HL-60/S4 treated with retinoic acid at 250 ng/mL for 4 days and 3 days (cell line): ENCODE data around the gene ZDHHC12.

Source experiments
- in situ Hi-C: fragments of 300-500 bp; cut with MboI; formaldehyde crosslinking; loops from 2 replicates; pipeline ENCODE4 v1.7.0; 2022; ENCODE audit warnings: low sequenced_read_pairs

The ZDHHC12 gene

DNA sequence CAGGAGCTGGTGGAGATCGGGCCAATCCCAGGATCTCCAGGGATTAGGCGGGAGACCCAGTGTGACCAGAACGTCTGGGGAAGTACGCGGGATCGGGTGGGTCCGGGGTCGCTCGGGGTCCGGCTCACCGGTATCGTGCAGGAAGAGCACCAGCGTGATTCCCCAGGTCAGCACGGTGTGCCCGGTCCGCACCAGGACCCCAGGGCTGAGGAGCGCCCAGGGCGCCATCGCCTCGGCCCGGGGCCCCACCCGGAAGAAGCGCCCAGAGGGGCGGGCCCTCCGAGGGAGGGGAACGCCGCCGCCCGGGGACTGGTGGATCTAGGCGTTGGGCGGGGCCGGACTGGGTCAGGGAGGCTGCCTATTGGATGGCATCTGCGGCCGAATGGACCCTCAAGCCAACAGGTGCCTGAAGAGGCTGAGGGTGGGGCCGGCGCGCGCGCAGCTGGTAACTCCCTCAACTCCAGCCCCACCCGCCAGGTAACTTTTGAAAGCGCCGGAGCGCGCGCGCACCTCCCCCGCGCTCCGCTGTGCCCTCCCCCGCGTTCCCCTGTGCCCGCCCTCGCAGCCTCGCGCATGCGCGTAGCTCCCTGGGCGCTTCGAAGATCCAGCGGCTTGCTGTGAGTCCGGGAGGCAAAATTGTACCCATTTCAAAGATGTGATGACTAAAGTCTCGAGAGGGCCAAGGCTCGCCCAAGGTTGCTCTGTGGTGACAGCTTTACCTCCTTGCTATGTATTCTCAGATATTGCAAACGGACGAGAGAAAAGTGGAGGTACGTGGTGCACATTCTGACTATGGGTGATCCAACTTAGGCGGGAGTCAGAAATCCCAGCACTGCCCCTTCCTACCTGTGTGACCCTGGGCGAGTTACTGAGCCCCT is at the start of gene ZDHHC12:
TSS of gene ZDHHC12 (minus strand) at position 262 of the 878 bp plus-strand sequence. CDS start at position 228, 34 bp downstream.
- in situ Hi-C loops = no loop called here

DNA sequence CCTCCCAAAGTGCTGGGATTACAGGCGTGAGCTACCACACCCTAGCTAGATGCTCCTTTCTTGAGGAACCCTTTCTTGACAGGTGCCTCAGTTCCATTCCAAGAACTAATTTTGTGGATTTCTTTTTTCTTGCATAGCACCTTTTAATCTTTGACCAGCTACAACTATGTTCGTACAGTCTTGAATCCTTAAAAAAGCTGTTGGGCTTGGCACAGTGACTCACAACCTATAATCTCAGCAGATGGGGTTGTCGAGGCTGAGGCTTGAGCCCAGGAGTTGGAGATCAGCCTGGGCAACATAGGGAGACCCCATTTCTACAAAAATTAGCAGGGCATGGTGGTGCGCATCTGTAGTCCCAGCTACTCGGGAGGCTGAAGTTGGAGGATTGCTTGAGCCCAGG is 49.1 kb upstream of the ZDHHC12 start:
- in situ Hi-C loops = no loop called here

DNA sequence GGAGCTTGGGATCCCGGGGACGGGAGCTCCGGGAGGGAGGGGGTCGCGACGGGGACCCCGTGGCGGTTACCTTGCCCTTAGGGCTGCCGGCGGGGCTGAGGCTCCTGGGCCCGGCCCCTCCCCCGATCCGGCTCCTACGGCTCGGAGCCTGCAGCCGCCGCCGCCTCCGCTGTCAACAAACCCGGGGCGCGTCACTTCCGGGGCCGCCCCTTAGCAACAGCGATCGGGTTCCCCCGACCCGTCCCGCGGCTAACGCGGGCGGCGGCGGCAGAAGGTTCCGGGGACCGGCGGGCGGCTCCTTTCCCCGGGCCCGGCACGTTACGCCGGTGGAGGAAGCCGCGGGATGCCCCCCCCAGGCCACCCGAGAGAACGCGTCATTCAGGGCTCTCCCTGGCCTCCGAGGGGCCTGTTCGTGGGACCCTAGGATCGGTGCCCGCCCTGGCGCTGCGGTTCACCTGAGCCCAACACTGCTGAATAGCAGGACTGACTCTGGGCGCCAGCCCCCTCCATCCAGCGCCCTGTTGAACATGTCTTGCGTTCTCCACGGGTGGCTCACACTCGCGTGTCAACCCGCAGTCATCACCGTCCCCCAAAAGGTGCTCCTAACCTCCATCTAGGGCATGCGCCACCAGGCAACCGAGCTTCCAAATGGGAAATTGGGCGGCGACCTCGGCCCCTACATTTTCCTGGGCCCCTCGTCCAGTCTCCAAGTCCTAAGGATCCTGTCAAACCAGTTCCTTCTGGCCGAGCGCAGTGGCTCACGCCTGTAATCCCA is 48.0 kb upstream of the ZDHHC12 start, which contains the start of gene ZER1:
TSS of gene ZER1 (minus strand) at position 183 of the 775 bp plus-strand sequence. CDS start 16,362 bp downstream, outside the sequence.
- in situ Hi-C loops = no loop called here

DNA sequence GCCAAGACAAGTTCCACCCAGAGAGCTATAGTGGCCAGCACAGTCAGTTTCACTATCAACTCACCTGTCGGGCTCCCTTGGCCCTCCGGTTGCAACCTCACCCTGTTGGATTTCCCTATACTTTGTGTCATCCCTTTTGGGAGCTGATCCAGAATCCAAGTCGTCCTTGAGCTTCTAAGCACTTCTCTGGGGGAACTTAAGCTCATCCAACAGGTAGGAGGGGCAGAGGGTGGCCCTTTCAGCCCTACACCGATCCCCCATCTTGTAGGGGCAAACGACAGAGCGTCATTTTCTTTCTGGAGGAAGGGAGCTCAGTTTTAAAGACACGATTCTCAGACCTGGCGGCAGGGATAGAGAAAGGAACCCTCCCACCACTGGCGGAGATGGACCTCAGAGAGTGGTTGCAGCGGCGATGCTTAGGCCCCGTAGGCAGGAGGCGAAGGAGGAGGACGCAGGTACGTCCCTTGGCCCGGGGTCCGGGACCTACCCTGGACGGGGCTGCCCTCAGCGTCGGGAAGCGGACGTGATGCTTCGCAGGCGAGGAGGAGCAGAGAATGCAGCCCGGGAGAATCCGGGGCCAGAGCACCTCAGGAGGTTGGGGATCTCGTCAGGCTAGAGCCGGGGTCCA is 47.3 kb upstream of the ZDHHC12 start:
- in situ Hi-C loops = no loop called here

DNA sequence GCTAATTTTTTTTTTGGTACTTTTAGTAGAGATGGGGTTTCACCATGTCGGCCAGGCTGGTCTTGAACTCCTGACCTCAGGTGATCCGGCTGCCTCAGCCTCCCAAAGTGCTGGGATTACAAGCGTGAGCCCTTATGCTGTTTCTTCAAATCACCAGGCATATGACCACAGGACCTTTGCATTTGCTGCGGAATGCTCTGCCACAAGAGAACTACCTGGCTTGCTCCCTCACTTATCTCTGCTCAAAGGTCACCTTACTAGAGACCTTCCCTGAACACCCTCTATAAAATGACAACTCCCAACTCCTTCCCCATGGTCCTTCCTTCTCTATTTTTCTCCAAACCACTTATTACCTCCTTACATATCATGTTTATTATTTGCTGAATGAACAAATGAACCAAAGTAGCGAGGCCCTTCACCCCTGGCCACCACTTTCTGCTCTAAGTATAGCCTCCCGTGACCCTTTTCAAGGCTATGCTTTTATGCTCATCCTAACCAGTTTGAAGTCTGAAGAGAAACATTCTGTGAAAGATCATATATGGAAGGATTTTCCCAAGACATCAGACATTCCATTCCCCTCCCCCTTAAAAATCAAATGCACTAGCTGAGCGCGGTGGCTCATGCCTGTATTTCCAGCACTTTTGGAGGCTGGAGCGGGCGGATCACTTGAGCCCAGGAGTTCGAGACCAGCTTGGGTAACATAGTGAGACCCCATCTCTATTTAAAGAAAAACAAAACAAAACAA is 46.5 kb upstream of the ZDHHC12 start:
- in situ Hi-C loops = no loop called here

DNA sequence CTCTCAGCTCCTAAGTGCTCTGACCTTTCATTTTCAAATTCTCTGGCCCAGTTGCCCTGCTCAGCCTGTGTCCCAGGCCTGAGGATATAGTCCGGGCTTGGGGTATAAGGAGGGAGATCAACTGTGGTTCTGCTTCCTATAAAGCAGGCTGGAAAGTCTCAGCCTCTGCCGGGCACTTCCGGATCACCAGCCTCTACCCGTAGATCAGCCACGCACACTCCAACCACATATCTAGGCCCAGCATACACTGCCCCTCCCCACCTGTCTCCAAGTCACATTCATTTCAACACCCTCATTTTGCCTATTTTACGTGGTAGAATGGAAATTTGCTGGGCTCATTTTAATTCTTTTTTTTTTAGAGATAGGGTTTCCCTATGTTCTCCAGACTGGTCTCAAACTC is 44.7 kb upstream of the ZDHHC12 start:
- in situ Hi-C loops = no loop called here

DNA sequence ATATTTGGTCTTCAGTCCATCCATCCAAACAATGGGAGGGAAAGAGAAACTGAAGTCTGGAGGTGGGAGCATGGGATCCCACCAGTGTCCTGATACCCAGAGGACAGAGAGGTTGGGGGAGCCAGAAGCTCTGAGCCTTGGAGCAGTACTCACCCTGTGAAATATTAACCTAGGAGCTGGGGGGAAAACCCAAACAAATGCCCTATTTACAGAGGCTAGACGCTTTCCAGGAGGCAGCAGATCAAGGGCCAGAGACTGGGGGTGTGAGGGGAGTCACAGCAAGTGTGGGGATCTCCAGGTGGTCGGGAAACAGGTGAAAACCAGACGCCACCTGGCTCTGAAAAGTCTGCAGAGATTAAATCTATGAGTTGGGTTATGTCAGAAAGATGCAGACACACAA is 41.6 kb upstream of the ZDHHC12 start:
- in situ Hi-C loops = no loop called here

DNA sequence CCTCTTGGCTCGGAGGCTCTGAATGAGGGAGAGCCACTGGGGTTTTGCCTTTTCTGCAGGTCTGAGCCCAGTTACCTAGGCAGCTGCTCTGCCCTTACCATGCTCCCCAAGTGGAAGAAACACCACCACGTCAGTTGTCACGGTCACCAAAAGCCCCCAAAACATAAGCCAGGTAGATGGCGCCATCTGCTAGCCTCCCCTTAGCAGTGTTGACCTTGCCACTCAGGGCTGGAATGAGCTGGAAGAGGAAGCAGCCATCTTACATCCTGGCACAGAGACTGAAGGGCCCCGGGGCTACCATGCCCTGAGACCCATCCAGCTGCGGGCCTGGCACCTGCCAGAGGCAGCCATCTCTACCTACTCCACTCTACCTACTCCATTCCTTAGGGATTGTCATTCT is 40.4 kb upstream of the ZDHHC12 start:
- in situ Hi-C loops = no loop called here

DNA sequence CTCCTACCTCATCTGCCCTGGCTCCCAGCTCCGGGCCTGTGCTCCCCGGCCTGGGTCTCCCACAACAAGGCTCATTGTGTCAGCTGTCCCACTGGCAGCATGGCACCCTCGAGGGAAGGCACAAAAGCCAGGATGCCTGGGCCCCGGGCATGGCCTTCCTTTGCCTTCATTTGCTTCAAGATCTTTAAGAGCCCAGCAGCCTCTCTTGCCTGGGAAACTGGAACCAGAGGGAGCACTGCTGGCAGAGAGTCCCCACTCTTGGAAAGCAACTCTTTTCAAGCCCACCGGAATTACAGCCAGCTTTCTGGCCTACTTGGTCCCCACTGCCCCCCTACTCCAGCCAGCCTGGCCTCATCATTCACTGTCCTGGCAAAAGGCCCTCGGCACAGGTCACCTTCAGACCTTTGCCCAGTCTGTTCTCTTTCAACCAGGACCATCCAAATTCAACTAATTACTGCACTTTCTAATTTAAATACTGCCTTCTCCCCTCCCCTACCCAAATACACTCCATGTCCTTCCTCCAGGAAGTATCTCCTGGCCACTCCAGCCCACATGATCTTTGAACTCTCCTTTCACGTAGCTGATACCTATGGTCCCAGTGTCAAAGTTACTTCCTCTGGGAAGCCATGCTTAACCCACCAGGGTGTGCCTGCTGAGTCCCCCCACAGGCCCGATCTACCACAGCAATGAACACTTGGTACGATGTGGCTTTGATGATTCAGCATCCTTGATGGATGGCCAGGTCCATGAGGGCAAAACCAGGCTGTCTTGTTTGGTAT is 38.9 kb upstream of the ZDHHC12 start:
- in situ Hi-C loops = no loop called here

DNA sequence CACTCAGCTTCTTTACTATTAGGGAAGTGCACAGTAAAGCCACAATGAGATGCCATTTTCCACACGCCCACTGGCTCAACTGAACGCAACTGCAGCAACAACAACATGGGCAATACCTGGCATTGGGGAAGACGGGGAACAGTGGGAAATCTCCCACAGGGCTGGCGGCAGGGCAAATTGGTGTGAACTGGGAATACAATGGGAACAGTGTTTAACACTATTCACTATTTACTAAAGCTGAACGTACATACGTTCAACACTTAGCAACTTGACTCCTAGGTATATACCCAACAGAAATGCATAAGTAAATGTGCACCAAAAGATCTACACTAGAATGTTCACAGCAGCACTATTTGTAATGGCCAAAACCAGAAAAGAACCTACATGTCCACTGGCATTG is 33.7 kb upstream of the ZDHHC12 start:
- in situ Hi-C loops = no loop called here

- in situ Hi-C loops = no loop called here
Observed at GRCh38 chr9:128753627-128754026, 29.7 kb upstream of the ZDHHC12 start.

- in situ Hi-C loops = no loop called here
Observed at GRCh38 chr9:128750926-128751595, 27.1 kb upstream of the ZDHHC12 start.

- in situ Hi-C loops = no loop called here
Observed at GRCh38 chr9:128747241-128747640, 23.3 kb upstream of the ZDHHC12 start.

DNA sequence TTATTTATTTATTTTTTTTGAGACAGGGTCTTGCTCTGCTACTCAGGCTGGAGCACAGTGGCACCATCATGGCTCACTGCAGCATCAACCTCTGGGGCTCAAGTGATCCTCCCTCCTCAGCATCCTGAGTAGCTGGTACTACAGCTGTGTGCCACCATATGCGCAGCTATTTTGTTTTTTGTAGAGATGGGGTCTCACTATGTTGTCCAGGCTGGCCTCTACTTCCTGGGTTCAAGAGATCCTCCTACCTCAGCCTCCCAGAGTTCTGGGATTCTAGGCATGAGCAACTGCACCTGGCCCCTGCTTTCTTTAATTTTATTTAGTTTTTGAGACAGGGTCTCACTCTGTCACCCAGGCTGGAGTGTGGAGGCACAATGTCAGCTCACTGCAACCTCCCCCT is 19.5 kb upstream of the ZDHHC12 start:
- in situ Hi-C loops = no loop called here

DNA sequence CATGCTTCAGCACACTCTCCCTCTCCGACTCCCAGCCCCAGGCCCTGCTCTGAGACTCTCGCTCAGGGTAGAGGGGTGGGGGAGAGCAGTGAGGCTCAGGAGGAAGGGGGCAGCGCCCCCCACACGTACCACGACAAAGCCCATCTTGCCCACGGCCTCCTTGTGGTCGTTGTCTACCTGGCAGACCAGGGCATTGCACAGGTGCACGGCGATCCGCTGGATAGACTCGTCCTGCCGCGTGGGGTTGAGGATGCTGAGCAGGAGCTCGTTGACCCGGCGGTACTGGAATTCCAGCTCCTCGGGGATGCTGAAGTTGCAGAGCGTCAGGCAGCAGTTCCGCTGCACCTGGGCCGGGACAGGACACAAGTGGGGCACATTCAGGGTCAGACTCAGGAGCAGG is 18.5 kb upstream of the ZDHHC12 start:
- in situ Hi-C loops = no loop called here

- in situ Hi-C loops = no loop called here
Observed at GRCh38 chr9:128735373-128735772, 11.4 kb upstream of the ZDHHC12 start.

GRCh38 chr9:128733256-128733655 is 9.3 kb upstream of the ZDHHC12 start:
- in situ Hi-C loops = no loop called here

DNA sequence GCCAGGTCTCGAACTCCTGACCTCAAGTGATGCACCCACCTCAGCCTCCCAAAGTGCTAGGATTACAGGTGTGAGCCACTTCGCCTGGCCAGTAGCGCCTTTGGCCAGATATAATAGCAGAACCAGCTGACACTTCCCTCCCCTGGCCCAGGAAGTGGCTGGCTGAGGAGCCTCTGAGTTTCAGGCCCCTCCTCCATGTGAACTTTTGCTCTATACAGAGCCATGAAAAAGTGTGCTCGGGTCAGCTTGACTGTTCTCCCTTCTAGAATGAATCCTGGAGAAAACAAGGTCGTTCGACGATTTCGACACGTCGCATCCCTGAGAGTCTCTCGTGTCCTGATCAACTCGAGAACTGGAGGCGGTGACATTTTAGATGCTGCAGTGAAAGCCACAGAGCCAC is 8.6 kb upstream of the ZDHHC12 start:
- in situ Hi-C loops = no loop called here

GRCh38 chr9:128731691-128732090 is 7.8 kb upstream of the ZDHHC12 start:
- in situ Hi-C loops = no loop called here
